KBM-7 (cell line): ENCODE measurements around the gene UNC13A.

Experiments
- DNase-seq: peaks from one replicate; pipeline ENCODE4 v3.0.0-alpha.2; 2015
- in situ Hi-C: fragments of 300-500 bp; cut with MboI; formaldehyde crosslinking; loops from 2 replicates; pipeline ENCODE4 v1.14.3; 2020; ENCODE audit warnings: low sequenced_read_pairs, low pct_unique_long_range_greater_than_20kb, mixed read lengths

Gene UNC13A

GRCh38 chr19:17677002-17677401, 11.2 kb downstream of the UNC13A start:
- no peak for DNase-seq
- in situ Hi-C loops: no loop called here

DNA sequence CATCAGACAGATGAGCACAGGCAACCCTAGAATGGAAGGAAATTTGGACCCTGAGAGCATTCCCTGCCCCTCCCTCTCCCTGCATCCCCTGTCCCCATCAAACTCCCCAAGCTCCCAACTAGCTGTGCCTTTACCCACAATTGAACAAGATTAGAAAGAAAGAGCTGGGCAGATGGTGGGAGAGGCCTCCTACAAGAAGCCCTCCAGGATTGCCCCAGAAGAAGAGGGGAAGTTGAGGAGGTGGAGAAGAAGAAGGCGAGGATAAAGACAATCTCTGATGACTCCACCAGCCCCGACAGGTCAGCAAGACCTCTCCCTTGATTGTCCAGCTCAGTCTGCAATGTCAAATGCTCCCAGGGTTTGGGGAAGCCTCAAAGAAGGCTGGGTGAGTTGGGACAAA, 11.9 kb downstream of the UNC13A start:
- DNase-seq: no peak
- in situ Hi-C loops: no loop called here

GRCh38 chr19:17673937-17674799, 14.0 kb downstream of the UNC13A start:
- in situ Hi-C loops: no loop called here
- DNase-seq: no peak

DNA sequence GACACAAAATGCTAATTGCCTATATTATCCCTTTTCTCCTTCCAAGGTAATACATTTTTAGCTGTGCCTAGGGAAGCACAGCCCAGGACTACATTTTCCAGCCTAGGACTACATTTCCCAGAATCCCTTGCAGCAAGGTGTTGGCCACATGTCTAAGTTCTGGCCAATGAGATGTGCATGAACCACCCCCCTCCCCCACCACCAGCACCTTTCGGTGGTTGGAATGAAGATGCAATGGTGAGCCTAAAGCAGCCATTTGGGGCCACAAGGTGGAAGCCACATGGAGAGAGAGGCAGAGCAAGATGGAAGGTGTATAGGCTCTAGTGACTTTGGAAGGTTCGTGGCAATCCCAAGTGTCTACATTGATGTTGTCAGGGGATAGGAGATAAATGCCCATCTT, 16.2 kb downstream of the UNC13A start:
- in situ Hi-C loops: no loop called here
- peak; percentile 25 for DNase-seq

DNA sequence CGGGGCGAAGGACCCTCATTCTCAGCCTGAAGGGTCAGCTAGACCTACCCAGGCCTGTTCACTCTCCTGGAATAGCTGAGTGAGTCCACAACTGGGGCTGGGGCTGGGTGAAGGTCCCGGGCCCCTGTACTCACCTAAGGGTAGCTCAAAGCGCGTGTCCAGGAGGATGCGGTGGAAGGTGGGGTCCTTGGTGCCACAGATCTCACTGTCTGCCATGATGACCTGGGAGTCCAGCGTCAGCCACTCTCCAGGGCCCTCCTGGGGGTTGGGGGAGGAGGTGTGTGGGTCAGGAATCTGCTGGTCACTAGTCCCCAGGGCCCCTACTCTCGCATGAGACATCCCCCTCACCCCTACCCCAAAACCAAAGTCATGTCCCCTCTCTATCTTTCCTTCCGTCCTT, 18.7 kb downstream of the UNC13A start:
- in situ Hi-C loops: no loop called here
- no peak for DNase-seq

- in situ Hi-C loops: no loop called here
- DNase-seq: no peak
These were observed 23.1 kb downstream of the UNC13A start for GRCh38 chr19:17665058-17665457.

DNA sequence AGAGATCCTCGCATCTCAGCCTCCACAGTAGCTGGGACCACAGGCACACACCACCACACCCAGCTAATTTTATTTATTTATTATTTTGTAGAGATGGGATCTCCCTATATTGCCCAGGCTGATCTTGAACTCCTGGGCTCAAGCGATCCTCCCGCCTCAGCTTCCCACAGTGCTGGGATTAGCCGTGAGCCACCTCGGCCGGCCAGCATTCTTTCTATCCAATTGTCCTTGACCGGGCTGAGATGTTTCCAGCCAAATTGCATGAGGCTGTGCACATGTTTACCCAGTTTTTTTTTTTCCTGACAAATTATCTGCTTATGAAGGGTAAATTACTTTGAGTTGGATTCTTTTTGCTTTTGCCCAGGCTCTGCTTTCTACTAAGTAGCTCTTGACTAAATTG, 28.2 kb downstream of the UNC13A start:
- in situ Hi-C loops: no loop called here
- no peak for DNase-seq

DNA sequence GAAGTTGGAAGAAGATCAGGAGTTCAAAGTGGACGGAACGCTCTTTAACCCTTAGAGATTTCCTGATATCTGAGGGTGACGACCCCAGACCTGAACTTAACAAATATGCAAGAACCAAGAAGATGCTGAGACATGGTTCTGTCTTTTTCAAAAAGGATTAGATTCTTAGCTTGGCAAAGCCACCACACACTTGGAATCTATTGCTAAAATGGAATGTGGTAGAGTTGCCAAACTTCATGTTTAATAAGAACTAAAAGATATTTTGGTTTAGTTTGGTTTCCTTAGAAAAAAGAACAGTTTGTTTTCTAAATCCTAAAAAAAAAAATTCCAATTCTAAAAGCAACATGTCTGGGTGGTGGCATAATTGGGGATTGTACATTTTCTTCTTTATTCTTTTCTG, 29.5 kb downstream of the UNC13A start:
- no peak for DNase-seq
- in situ Hi-C loops: no loop called here

DNA sequence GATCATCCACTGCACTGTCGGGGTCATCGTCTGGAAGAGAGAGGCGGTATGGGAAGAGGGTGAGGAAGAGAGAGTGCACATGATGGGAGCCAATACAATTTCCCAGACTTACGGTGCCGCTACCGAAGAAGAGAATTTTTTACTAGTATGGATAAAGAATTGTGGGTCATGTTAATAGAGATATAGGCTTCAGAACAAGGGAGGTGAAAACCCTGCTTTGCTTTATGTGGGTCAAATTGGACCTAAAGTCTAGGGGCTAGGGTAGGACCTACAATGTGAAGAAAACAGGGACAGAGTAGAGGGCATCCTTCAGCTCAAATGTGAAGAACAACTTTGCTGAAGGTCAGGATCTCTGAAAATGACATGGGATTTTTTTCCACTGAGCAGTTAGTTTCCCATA, 29.9 kb downstream of the UNC13A start:
- DNase-seq: no peak
- in situ Hi-C loops: no loop called here

DNA sequence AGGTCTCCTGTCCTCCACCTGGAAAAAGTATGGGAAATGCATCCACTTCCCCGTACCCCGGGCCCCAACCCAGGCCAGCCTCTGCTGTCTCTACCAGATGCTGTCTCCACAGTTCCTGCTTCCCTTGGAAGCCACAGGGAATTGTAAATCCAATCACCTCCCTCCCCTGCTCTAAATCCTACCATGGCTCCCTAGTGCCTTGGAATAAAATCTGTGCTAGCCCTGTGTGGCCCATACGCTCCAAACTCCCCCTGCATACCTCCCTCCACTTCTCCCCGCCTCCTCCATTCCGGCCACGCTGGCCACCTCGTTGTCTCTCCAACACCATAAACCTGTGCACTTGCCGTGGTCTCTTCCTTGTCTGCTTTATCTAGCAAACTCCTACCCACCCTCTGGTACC, 31.2 kb downstream of the UNC13A start:
- in situ Hi-C loops: no loop called here
- no peak for DNase-seq

DNA sequence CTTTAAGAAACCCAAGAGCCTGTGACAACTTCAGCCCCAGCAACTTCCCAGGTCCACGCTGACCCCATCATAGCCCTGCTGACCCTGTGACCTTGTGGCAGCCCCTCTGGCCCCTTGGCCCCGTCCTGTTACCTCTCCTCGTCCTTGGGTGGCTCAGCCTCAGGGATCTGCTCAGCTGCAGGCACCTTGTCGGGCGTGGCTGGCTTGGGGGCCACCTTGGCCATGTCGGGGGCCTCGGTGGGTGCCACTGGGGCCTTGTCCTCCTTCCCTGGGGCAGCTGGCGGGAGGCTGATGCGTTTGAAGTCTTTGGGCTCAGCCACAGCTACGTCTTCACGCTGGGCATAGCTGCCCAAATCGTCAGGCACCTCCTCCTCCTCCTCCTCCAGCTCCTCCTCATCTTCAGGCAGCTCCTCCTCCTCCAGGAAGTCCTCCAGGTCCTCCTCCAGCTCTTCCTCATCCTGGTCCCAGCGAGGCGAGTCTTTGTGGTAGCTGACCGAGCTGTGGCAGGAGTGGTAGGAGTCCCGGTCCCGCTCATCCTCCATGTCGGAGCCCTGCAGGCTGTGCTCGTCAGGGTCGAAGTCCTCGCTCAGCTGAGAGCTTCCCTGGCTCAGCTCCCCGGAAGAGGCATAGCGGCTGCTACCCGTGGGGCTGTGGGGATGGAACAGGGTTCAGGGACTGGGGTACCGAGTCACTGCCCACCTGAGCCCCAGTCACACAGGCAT, 32.2 kb downstream of the UNC13A start:
- in situ Hi-C loops: no loop called here
- DNase-seq: no peak

DNA sequence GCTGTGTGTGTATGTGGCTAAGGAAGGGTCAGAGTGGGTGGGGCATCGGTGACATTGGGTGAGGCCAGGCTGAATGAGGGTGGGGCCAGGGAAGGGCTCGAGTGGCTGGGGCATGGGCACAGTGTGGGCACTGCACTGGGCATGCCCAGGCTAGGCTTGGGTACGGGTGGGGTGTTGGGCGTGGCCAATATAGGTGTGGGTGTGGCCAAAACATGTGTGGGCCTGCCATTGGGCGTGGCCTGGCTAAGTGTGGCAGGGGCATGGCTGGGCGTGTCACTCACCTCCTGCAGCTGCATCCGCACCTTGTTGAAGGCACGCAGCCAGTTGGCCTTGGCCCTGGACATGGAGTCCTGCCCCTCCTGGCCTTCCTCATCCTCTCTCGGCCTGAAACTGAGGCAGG, 33.2 kb downstream of the UNC13A start:
- in situ Hi-C loops: no loop called here

DNA sequence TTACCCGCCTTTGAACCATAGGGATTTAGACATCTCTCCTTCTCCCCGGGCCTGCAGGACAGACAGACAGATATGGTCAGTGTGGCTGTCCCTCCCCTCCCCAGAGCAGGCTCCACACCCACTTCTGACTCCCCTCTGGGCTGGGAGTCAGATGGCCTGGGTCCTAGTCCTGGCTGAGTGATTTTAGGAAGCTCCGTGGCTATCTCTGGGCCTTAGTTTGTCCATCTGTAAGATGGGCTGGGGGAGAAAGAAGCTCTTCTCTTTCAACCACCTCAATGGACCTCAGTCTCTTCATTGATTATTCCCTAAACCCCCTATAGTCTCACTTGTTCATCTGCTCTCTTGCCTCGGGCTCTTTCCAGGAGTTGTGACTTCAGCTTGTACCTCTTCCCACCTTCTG, 35.5 kb downstream of the UNC13A start:
- no peak for DNase-seq
- in situ Hi-C loops: no loop called here

More for the DNA sequence above, 33.2 kb downstream of the UNC13A start:
- peak; percentile 27 for DNase-seq

- in situ Hi-C loops: no loop called here
- no peak for DNase-seq
These were observed 39.4 kb downstream of the UNC13A start for GRCh38 chr19:17648786-17649185.

- DNase-seq: no peak
- in situ Hi-C loops: no loop called here
These were observed 40.0 kb downstream of the UNC13A start for GRCh38 chr19:17648097-17648660.

DNA sequence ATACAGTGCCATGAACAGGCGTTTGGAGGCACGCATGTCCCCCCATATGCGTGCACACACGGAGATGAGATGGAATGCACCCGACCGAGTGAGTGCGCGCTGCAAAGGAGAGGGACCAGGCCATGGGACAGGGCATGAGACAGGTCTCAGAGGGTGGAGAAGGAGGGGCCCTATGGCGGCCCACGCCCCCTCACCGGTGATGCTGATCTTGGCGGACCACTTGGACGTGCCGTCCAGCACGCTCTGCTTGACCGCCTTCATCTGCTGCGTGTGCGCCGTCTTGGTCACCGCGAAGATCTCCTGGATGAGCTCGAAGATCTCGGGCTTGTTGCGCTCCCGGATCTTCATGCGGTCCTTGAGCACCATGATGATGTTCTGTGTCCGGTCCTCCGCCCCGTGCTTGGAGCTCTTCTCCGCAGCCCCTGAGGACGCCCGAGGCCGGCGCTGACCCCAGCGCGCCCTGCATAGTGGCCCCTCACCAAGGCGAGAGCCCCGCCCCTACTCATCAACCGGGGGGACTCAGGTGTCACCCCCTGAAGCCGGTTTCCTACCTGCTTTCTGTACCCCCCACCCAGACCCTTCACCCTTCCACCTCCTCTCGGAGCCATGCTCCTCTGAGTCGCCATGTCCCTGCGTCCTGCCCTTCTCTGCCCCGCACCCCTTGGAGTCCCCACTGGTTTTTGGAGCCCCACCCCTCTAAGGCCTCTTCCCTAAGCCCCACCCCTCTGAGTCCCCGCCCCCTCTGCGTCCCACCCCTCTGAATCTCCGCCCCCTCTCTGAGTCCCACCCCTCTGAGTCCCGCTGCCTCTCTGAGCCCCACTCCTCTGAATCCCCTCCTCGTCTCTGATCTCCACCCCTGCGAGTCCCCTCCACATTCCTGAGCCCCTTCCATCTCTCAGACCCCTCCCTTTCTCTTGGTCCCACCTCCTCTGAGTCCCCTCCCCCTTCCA, 40.8 kb downstream of the UNC13A start:
- DNase-seq: no peak
- in situ Hi-C loops: no loop called here

GRCh38 chr19:17646441-17646840, 41.7 kb downstream of the UNC13A start:
- in situ Hi-C loops: no loop called here
- peak; percentile 47 for DNase-seq

- in situ Hi-C loops: no loop called here
These were observed 42.7 kb downstream of the UNC13A start for GRCh38 chr19:17645339-17645963.

GRCh38 chr19:17642656-17643055, 45.5 kb downstream of the UNC13A start:
- no peak for DNase-seq
- in situ Hi-C loops: no loop called here

More at GRCh38 chr19:17645339-17645963, 42.7 kb downstream of the UNC13A start:
- no peak for DNase-seq
